Measurements from ENCODE around the gene COL9A3.

Gene COL9A3

GRCh38 chr20:62860391-62860923, 43.6 kb downstream of the COL9A3 start:
- no peak for DNase-seq (ENCODE audit: low spot score)
- in situ Hi-C loops (cut with MboI; ENCODE audit: low pct_unique_long_range_greater_than_20kb, low sequenced_read_pairs, unreplicated experiment), result no loop called here
- no peak for TF ChIP-seq CTCF (IDR thresholded peaks at IDR 0.05; ENCODE audit: extremely low read depth, insufficient read depth, missing control alignments)

GRCh38 chr20:62860924-62861691, 44.3 kb downstream of the COL9A3 start:
- in situ Hi-C loops (cut with MboI; ENCODE audit: low pct_unique_long_range_greater_than_20kb, low sequenced_read_pairs, unreplicated experiment), result no loop called here
- peak; percentile 49 for DNase-seq (ENCODE audit: low spot score)
- TF ChIP-seq CTCF (IDR thresholded peaks at IDR 0.05; ENCODE audit: extremely low read depth, insufficient read depth, missing control alignments), result no peak

GRCh38 chr20:62861726-62862336, 45.0 kb downstream of the COL9A3 start, which contains the start of gene TCFL5:
TCFL5 (minus strand) TSS chr20:62861822; CDS start chr20:62861670, 152 bp downstream.
- no peak for TF ChIP-seq CTCF (IDR thresholded peaks at IDR 0.05; ENCODE audit: extremely low read depth, insufficient read depth, missing control alignments)
- peak; percentile 98 for DNase-seq (ENCODE audit: low spot score)
- in situ Hi-C loops (cut with MboI; ENCODE audit: low pct_unique_long_range_greater_than_20kb, low sequenced_read_pairs, unreplicated experiment), result no loop called here

GRCh38 chr20:62864207-62864606, 47.4 kb downstream of the COL9A3 start:
- in situ Hi-C loops (cut with MboI; ENCODE audit: low pct_unique_long_range_greater_than_20kb, low sequenced_read_pairs, unreplicated experiment), result no loop called here
- no peak for TF ChIP-seq CTCF (IDR thresholded peaks at IDR 0.05; ENCODE audit: extremely low read depth, insufficient read depth, missing control alignments)
- DNase-seq (ENCODE audit: low spot score), result no peak

GRCh38 chr20:62872184-62872847, 55.5 kb downstream of the COL9A3 start:
- in situ Hi-C loops (cut with MboI; ENCODE audit: low pct_unique_long_range_greater_than_20kb, low sequenced_read_pairs, unreplicated experiment), result no loop called here
- DNase-seq (ENCODE audit: low spot score), result no peak
- TF ChIP-seq CTCF (IDR thresholded peaks at IDR 0.05; ENCODE audit: extremely low read depth, insufficient read depth, missing control alignments), result no peak

- DNase-seq (ENCODE audit: low spot score), result no peak
- in situ Hi-C loops (cut with MboI; ENCODE audit: low pct_unique_long_range_greater_than_20kb, low sequenced_read_pairs, unreplicated experiment), result no loop called here
- no peak for TF ChIP-seq CTCF (IDR thresholded peaks at IDR 0.05; ENCODE audit: extremely low read depth, insufficient read depth, missing control alignments)
Measured at GRCh38 chr20:62872862-62873261, 56.0 kb downstream of the COL9A3 start.
